Lower leg skin (tissue), 4 donors: Measurements from ENCODE around the gene AP1G2. TPM values are rescaled to one million over a fixed set of nuclear protein-coding genes. Genes with fewer than 3 reads are reported as not detected.

Experiments used
- DNase-seq, 2 donors: peaks; one replicate each; pipeline ENCODE4 v3.0.0-alpha.2; 2019; ENCODE audit warnings: low spot score in 2 of 2
- H3K4me3 ChIP-seq: fragments of 200-600 bp; sonication (generic); 2 replicates; pipeline ENCODE4 v1.5.1; 2017; ENCODE audit warnings: mild to moderate bottlenecking, low read depth; ENCODE audit not compliant: poor library complexity, severe bottlenecking
- POLR2A ChIP-seq, 2 donors: fragments of 450-650 bp; IDR thresholded peaks; one replicate each; pipeline ENCODE4 v1.6.1; 2016 to 2017; ENCODE audit warnings: antibody characterized with exemption in 2 of 2, mild to moderate bottlenecking in 1 of 2, moderate library complexity in 1 of 2
- WGBS, 2 donors: methylation state at CpG; one replicate each; pipeline ENCODE4 v1.1.5; 2018; 5-methylcytosine and 5-hydroxymethylcytosine counted together
- intact Hi-C: fragments of 100-400 bp; cut with DNase I; formaldehyde crosslinking; loops from one replicate; pipeline ENCODE4 v1.15.0; 2023; ENCODE audit warnings: low total_unique reads
- total RNA-seq, 4 donors: library from RNA; depleted of rRNA; stranded (reverse); fragments of >200 nt; gene quantifications; one replicate each; pipeline ENCODE4 v1.1.0, GENCODE V29; 2016
- TF ChIP-seq, protein P1 (sequence below), 3 donors: fragments of 450-650 bp; IDR thresholded peaks; one replicate each; pipeline ENCODE4 v1.5.1; 2016; ENCODE audit warnings: antibody characterized with exemption in 3 of 3, mild to moderate bottlenecking in 3 of 3, moderate library complexity in 2 of 3

The AP1G2 gene
- total RNA-seq, 4 donors from 2014 or later: 113 to 206 (median 141) TPM

DNA sequence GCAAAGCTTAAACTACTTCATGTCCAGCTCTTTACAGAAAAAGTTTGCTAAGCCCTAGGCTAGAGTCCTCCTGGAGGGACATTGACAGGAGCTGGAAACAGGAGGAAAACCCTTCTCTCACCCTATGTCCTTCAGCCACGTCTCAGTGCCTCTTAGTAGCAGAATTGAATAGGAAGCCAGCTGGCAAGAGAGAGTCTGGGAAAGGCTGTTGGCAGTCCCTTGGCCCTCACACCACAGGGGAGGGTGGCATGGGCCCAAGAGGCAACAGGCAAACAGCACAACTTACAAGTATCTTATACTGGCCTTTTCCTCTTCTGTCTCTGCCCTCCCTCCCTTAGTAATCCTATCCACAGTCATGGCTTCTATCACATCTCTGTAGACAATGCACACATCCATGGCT lies 40.9 kb upstream of the AP1G2 start:
- H3K4me3 ChIP-seq: no peak overlapping the region
- intact Hi-C loops: no loop called here
- 13 to 24% methylated on average over 1 of the region's 1 CpG for WGBS, 2 donors
- no peak for TF ChIP-seq POLR2A (IDR thresholded peaks at IDR 0.05)
- TF ChIP-seq, protein P1, sequence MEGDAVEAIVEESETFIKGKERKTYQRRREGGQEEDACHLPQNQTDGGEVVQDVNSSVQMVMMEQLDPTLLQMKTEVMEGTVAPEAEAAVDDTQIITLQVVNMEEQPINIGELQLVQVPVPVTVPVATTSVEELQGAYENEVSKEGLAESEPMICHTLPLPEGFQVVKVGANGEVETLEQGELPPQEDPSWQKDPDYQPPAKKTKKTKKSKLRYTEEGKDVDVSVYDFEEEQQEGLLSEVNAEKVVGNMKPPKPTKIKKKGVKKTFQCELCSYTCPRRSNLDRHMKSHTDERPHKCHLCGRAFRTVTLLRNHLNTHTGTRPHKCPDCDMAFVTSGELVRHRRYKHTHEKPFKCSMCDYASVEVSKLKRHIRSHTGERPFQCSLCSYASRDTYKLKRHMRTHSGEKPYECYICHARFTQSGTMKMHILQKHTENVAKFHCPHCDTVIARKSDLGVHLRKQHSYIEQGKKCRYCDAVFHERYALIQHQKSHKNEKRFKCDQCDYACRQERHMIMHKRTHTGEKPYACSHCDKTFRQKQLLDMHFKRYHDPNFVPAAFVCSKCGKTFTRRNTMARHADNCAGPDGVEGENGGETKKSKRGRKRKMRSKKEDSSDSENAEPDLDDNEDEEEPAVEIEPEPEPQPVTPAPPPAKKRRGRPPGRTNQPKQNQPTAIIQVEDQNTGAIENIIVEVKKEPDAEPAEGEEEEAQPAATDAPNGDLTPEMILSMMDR (IDR thresholded peaks at IDR 0.05): no peak
- DNase-seq: no peak

DNA sequence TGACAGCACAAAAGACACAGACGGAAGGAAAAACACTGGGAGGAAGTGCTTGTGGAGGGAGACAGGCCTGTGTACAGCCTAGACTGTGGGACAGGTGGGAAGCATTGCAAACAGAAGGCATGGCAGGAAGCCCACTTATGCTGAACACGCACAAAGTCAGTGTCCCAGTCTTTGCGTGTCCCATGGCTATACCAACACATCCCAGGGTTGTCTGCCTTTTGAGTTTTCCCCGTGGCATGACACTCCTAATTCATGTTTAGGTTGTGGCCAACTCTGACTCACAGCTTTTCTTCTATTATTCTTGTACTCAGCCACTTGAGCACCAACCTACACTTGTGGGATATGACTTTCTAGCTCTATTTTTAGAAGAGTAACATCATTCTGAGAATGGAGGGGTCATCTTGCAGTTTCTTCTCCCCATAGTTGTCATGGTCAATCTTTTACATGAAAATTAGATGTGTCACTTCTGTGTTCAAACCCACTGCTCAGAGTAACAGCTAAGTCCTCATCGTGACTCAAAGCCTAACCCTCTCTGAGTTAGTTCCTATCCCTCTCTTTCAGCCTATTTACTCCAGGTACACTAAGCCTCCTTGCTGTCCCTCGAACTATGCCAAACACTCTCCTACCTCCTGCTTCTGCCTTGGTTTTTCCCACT lies 38.5 kb upstream of the AP1G2 start:
- H3K4me3 ChIP-seq: no peak overlapping the region
- intact Hi-C loops: no loop called here
- 66 to 70% methylated on average over 6 of the region's 6 CpGs for WGBS, 2 donors
- TF ChIP-seq, protein P1 (IDR thresholded peaks at IDR 0.05): no peak
- no peak for TF ChIP-seq POLR2A (IDR thresholded peaks at IDR 0.05)
- no peak for DNase-seq

DNA sequence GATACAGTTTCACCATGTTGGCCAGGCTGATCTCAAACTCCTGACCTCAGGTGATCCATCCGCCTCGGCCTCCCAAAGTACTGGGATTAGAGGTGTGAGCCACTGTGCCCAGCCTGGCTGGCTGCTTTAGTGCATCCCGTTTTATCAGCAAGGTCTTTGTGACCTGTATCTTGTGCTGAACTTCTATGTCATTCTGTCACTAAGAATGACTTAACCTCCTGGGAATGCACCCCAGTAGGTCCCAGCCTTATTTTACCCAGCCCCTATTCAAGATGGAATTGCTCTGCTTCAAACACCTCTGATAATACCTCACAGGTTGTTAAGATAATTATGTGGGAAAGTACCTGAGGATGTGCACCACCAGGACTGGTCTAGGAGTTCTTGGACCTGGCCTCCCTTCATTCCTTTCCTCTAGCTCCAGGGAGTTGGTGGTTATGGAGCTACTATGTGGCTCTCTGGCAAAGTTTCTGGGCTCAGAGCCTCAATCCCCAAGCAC lies 37.1 kb upstream of the AP1G2 start:
- intact Hi-C loops: no loop called here
- no peak for DNase-seq
- 69 to 86% methylated on average over 3 of the region's 3 CpGs for WGBS, 2 donors
- TF ChIP-seq POLR2A (IDR thresholded peaks at IDR 0.05): no peak
- TF ChIP-seq, protein P1 (IDR thresholded peaks at IDR 0.05): no peak
- H3K4me3 ChIP-seq: no peak overlapping the region

DNA sequence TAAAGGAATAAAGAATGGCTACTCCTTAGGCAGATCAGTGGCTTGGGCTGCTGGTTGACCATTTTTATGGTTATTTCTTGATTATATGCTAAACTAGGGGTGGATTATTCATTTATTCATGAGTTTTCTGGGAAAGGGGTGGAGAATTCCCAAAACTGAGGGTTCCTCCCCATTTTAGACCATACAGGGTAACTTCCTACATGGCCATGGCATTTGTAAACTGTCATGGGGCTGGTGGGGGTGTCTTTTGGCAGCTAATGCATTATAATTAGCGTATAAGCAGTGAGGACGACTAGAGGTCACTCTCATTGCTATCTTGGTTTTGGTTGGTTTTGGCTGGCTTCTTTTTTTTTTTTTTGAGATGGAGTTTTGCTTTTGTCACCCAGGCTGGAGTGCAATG lies 36.6 kb upstream of the AP1G2 start:
- H3K4me3 ChIP-seq: no peak overlapping the region
- 79 to 91% methylated on average over 2 of the region's 2 CpGs for WGBS, 2 donors
- TF ChIP-seq POLR2A (IDR thresholded peaks at IDR 0.05): no peak
- TF ChIP-seq, protein P1 (IDR thresholded peaks at IDR 0.05): no peak
- DNase-seq: no peak
- intact Hi-C loops: no loop called here

DNA sequence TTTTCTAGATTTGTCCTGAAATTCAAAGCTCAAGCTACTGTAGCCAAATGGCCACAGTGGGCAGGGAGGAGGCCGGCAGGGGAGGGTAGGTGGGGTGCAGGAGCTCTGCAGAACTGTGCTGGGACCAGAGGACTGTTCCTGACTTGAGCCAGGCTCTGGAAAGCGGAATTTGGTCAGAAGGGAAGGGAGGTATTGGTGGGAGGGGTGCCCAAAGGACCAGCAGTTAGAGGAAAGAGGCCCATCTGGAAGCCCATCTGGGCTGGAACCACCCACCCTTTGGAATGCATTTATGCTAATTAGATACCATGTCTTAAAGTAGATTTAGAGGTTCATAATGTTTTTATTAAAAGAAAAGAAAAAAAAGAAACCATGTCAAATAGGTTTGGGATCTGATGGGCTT lies 35.5 kb upstream of the AP1G2 start:
- no peak for TF ChIP-seq POLR2A (IDR thresholded peaks at IDR 0.05)
- intact Hi-C loops: no loop called here
- no peak for DNase-seq
- 83 to 90% methylated on average over 2 of the region's 2 CpGs for WGBS, 2 donors
- H3K4me3 ChIP-seq: no peak overlapping the region

DNA sequence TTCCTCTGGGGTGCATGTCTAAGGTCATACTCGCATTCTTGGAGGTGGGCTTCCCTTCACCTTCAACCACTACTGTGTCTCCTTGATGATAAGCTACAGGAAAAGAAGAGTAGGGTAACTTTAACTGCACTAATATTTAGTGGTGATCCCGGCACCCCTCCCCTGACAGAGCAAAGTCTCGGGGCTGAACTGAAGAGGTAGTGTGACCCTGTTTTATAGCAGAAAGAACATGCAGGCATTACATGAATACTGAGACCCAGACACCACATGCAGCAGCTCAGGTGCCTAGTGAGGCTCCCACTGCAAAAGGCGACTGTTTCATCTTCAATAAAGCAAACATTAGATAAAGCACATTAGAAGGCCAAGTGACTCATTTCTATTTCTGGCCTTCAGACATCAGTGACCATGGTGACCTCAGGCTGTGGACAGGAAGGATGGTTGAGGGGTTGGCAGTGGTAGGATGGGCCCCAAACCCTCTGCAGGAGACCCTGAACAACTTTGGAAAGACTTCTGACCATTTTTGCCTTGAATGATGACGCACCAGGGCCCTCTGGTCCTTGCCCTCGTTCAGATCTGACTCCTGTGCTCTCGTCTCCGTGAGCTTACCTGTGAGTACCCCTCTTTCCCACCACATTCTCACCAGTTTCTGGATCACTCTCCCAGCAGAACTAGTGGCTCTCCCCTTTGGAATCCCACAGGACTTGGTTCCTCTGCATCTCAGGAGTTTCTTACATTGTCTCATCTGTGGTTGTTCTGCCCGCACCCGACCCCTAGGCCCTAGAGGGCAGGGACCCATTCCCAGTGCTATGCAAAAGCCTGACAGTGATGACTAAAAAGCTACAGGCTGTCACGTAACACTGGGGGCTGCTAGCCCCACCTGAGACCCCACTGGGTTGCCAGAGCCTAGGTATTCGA lies 34.8 kb upstream of the AP1G2 start:
- TF ChIP-seq, protein P1 (IDR thresholded peaks at IDR 0.05): no peak
- TF ChIP-seq POLR2A (IDR thresholded peaks at IDR 0.05): no peak
- no peak for DNase-seq
- 84 to 89% methylated on average over 12 of the region's 12 CpGs for WGBS, 2 donors
- H3K4me3 ChIP-seq: no peak overlapping the region
- intact Hi-C loops: no loop called here
